ENCODE measurements around the gene DDX41.

Gene DDX41

DNA sequence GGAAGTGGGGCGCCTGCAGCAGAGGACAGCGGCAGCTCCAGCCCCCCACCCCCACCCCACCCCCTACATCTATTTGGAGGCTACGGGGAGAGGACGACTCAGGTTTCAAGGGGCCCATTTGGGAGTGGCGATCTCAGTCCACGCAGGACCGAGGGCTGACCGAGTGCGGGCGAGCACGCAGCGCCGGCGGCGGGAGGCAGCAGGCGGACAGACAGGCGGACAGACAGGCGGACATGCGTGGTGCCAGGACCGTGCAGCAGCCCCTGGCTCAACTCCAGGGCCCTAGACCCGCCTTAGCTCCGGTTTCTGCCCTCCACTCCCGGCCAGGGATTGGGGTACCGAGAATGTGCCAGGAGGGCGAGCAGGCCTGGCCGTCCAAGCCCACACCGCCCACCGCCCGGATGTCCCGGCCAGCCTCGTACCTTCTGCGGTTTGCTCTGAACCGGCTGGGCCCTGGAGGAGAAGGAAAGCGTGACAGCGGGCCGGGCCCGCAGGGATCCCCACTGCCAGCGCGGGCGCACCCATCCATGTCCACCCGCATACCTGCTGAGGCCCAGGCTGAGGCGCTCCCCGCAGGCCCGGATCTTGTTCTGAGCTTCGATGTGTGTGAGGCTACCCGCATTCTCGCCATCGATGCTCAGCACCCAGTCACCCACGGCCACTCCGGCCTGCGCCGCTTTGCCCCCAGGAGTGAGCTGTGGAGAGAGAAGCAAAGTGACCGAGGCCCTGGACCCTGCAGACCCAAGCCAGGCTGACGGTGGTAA lies 24.6 kb downstream of the DDX41 start:
- TF ChIP-seq, protein P1, sequence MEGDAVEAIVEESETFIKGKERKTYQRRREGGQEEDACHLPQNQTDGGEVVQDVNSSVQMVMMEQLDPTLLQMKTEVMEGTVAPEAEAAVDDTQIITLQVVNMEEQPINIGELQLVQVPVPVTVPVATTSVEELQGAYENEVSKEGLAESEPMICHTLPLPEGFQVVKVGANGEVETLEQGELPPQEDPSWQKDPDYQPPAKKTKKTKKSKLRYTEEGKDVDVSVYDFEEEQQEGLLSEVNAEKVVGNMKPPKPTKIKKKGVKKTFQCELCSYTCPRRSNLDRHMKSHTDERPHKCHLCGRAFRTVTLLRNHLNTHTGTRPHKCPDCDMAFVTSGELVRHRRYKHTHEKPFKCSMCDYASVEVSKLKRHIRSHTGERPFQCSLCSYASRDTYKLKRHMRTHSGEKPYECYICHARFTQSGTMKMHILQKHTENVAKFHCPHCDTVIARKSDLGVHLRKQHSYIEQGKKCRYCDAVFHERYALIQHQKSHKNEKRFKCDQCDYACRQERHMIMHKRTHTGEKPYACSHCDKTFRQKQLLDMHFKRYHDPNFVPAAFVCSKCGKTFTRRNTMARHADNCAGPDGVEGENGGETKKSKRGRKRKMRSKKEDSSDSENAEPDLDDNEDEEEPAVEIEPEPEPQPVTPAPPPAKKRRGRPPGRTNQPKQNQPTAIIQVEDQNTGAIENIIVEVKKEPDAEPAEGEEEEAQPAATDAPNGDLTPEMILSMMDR (IDR thresholded peaks at IDR 0.05; ENCODE audit: low read depth, low read length, missing control alignments), result no peak
- in situ Hi-C loops (cut with HindIII; ENCODE audit: low sequenced_read_pairs), result no loop called here
- no peak overlapping the region for H3K4me3 ChIP-seq (ENCODE audit: low read depth, low read length)
- DNase-seq (ENCODE audit: low read depth), result no peak

DNA sequence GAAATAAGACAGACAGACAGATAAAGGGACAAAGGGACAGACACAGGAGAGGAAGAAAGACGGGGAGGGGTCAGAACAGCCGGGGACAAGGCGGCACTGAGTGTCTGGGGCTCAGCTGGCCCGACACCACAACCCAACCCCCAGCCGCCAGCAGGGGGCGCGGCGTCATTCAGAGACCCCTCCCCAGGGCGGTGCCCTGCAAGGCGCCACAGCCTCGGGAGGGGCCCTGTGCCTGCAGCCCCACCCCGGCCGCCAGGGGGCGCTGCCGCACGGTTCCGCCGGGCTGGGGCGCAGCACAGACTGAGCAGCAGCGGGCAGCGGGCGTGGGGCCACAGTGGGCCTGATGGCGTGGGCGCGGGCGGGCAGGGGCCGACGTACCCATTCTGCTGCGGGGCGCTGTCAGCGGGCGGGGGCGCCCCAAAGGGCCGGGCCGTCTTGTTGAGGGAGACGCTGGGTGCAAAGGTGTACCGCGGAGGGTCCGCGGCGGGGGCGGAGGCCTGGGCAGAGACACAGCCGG lies 25.3 kb downstream of the DDX41 start:
- in situ Hi-C loops (cut with HindIII; ENCODE audit: low sequenced_read_pairs), result no loop called here
- TF ChIP-seq, protein P1 (IDR thresholded peaks at IDR 0.05; ENCODE audit: low read depth, low read length, missing control alignments), result peak; percentile 71
- no peak overlapping the region for H3K4me3 ChIP-seq (ENCODE audit: low read depth, low read length)
- no peak for DNase-seq (ENCODE audit: low read depth)

DNA sequence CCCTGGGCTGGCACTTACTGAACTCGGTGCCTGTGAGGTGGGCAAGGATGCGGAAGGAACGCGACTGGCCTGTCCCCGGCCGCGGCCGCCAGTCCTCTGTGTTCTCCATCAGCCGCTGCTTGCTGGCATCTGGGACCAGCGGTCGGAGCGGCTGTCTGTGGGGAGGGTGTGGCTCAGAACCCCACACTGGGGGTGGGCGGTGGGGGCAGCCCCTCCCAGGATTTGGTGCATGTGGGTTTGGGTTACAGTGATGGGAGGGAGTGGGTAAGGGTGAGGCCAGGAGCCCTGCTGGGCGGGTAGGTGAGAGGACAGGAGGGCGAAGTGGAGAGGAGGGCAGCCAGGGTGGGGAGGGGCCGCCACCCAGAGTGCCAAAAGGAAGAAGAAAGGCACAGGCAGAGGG lies 25.8 kb downstream of the DDX41 start:
- no peak overlapping the region for H3K4me3 ChIP-seq (ENCODE audit: low read depth, low read length)
- TF ChIP-seq, protein P1 (IDR thresholded peaks at IDR 0.05; ENCODE audit: low read depth, low read length, missing control alignments), result no peak
- no peak for DNase-seq (ENCODE audit: low read depth)
- in situ Hi-C loops (cut with HindIII; ENCODE audit: low sequenced_read_pairs), result no loop called here

DNA sequence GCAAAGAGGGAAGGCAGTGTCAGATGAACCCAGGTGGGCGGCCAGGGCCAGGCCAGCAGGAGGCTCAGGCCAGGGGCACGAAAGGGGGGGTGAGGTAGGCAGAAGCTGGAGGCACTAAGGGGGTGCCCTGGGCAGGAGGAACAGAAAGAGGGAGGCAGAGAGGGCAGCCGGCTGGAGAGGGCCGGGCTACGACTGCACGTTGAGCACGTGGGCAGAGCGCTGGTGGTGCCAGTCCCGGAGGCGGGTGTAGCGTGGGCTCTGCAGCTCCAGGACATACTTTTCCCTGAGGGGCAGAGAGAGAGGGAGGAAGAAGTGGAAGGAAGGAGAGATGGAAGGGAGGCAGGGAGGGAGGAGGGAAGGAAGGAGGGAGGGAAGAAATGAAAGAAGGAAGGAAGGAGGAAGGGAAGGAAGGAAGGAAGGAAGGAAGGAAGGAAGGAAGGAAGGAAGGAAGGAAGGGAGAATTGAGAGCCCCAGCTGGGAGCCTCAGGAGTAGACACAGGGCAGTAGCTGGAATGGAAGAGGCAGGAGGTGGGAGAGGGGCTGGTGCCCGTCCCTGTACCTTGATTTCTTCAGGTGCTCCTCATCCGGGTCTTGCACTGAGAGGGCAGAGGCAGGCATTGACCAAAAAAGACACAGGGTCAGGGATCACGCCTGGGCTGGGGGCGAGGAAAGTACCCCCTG lies 26.3 kb downstream of the DDX41 start:
- TF ChIP-seq, protein P1 (IDR thresholded peaks at IDR 0.05; ENCODE audit: low read depth, low read length, missing control alignments), result no peak
- in situ Hi-C loops (cut with HindIII; ENCODE audit: low sequenced_read_pairs), result no loop called here
- H3K4me3 ChIP-seq (ENCODE audit: low read depth, low read length), result no peak overlapping the region
- no peak for DNase-seq (ENCODE audit: low read depth)

DNA sequence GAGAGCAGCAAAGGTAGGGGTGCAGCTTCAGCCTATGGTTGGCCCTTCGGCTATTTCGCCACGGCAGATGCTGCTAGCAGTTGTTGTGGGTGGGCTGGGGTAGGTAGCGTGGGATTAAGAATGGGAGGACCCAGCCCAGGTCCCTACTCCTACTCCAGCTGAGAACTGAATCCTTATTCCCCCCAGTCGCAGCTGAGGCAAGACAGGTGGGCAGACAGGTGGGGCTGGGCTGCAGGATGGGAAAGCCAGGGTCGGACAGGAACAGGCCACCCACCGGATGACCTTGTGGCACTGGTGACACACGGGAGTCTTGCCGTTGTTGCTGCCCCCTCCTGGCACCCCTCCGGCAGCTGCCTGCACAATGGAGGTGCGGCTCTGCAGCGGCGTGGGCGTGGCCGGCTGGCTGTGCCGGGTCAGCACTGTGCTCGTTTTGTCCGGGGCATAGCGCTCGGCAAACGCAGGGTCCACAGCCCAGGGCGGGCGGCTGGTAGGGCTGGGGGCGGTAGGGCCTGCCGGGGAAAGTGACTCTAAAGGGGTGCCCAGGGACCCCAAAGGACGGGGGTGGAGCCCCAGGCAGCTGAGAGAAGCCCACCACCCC lies 27.5 kb downstream of the DDX41 start:
- in situ Hi-C loops (cut with HindIII; ENCODE audit: low sequenced_read_pairs), result no loop called here

DNA sequence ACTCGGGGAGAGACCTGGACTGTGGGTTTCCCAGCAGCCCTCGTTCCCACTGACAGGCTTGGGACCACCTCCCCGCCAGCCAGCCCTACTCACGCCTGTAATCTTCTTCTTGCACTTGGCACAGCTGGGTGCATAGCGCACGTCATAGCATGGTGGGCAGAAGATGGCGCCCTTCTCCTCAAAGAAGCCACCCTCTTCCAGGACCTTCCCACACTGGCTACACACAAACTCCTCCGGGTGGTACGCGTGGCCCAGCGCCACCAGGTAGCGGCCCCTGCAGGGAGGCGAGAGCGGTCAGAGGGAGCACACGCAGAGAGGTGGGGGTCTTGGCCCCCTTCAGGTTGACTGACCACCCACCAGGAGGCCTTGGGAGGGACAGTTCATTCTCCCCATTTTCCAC lies 28.8 kb downstream of the DDX41 start:
- DNase-seq (ENCODE audit: low read depth), result no peak
- TF ChIP-seq, protein P1 (IDR thresholded peaks at IDR 0.05; ENCODE audit: low read depth, low read length, missing control alignments), result no peak
- no peak overlapping the region for H3K4me3 ChIP-seq (ENCODE audit: low read depth, low read length)
- in situ Hi-C loops (cut with HindIII; ENCODE audit: low sequenced_read_pairs), result no loop called here

More for the DNA sequence above, 27.5 kb downstream of the DDX41 start:
- no peak for DNase-seq (ENCODE audit: low read depth)
- H3K4me3 ChIP-seq (ENCODE audit: low read depth, low read length), result no peak overlapping the region
- TF ChIP-seq, protein P1 (IDR thresholded peaks at IDR 0.05; ENCODE audit: low read depth, low read length, missing control alignments), result no peak

Measured in astrocyte of the cerebellum (primary cell).